DOHH2 (cell line): ENCODE results near the gene PPP2CA.
"Not testable (repeated sequence)": the region's sequence is repeated elsewhere in the genome, so short reads cannot be mapped to it uniquely, and the experiment has no call there.

ENCODE experiments used
- H3F3A ChIP-seq: fragments of 200-600 bp; sonication (generic), shearing (Covaris generic); 2 replicates; pipeline ENCODE4 v1.6.0; 2016; ENCODE audit warnings: antibody characterized with exemption, mild to moderate bottlenecking; ENCODE audit not compliant: control insufficient read depth, insufficient read depth
- H3K27ac ChIP-seq: fragments of 200-600 bp; sonication (generic); 2 replicates; pipeline ENCODE4 v1.5.1; 2014; ENCODE audit warnings: low read depth, mild to moderate bottlenecking, low read length, moderate library complexity
- H3K27me3 ChIP-seq: fragments of 200-600 bp; sonication (generic); 2 replicates; pipeline ENCODE4 v1.6.1; 2014; ENCODE audit warnings: mild to moderate bottlenecking, low read length, mixed read lengths; ENCODE audit not compliant: control insufficient read depth
- H3K36me3 ChIP-seq: fragments of 200-600 bp; sonication (generic); 2 replicates; pipeline ENCODE4 v1.6.1; 2014; ENCODE audit warnings: mild to moderate bottlenecking, low read length, moderate library complexity, mixed read lengths; ENCODE audit not compliant: control insufficient read depth
- H3K4me1 ChIP-seq: fragments of 200-600 bp; sonication (generic); 2 replicates; pipeline ENCODE4 v1.6.1; 2014; ENCODE audit warnings: mild to moderate bottlenecking, low read length, mixed read lengths; ENCODE audit not compliant: control insufficient read depth
- H3K4me2 ChIP-seq: fragments of 200-600 bp; sonication (generic); 2 replicates; pipeline ENCODE4 v1.6.0; 2014; ENCODE audit warnings: mild to moderate bottlenecking, low read length, moderate library complexity
- H3K4me3 ChIP-seq: fragments of 200-600 bp; sonication (generic); 2 replicates; pipeline ENCODE4 v1.5.1; 2014; ENCODE audit warnings: mild to moderate bottlenecking, low read length, mixed read lengths
- H3K79me2 ChIP-seq: fragments of 200-600 bp; sonication (generic); 2 replicates; pipeline ENCODE4 v1.6.1; 2014; ENCODE audit warnings: mild to moderate bottlenecking, low read length, mixed read lengths; ENCODE audit not compliant: control insufficient read depth
- H3K9me2 ChIP-seq: fragments of 200-600 bp; sonication (generic); replicated peaks from 2 replicates; pipeline ENCODE4 v1.6.1; 2014; ENCODE audit warnings: mild to moderate bottlenecking, low read length, mixed read lengths; ENCODE audit not compliant: control insufficient read depth
- H3K9me3 ChIP-seq: fragments of 200-600 bp; sonication (generic); 2 replicates; pipeline ENCODE4 v1.6.1; 2014; ENCODE audit warnings: antibody characterized with exemption, low read length, mixed read lengths; ENCODE audit not compliant: control insufficient read depth, insufficient read depth
- H4K20me1 ChIP-seq: fragments of 200-600 bp; sonication (generic); 2 replicates; pipeline ENCODE4 v1.6.0; 2014; ENCODE audit warnings: low read depth, mild to moderate bottlenecking, antibody characterized with exemption, low read length, moderate library complexity; ENCODE audit not compliant: control insufficient read depth, insufficient read depth
- CTCF ChIP-seq: fragments of 200-600 bp; sonication (generic); IDR thresholded peaks from one replicate; pipeline ENCODE4 v1.5.1; 2014; ENCODE audit warnings: antibody characterized with exemption, mild to moderate bottlenecking, low read depth, low read length; ENCODE audit not compliant: poor library complexity, severe bottlenecking
- EZH2phosphoT487 ChIP-seq: fragments of 200-600 bp; sonication (generic); IDR thresholded peaks from 2 replicates; pipeline ENCODE4 v1.6.1; 2017; ENCODE audit warnings: borderline replicate concordance, mild to moderate bottlenecking, antibody characterized with exemption, low read length, moderate library complexity, mixed read lengths

PPP2CA gene

DNA sequence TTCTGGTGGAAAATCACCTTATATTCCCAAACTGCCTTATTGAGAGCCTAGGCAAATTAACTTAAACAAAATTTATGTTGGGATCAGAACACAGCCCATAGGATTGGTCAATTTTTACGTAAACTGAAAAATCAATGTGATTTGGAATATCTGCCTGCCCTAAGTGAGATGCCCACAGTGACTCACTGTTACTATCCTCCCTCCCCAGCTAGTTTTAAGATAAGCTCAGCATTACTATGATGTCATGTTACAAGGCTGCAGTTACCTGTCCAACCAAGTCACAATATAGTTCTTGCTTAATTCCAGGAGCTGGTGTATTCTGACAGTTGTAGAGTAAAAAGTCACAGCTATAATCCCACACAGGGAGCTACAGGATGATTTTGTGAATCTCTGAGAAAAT is 72.2 kb downstream of the PPP2CA start:
- Histone ChIP-seq H3K27me3 (no peaks in the 10 kb centered on the region), H3K4me3 (no peak overlapping the region), H3K36me3 (peaks cover 89% of the 10 kb centered on the region), H4K20me1 (peaks cover 13% of the 10 kb centered on the region; the same call in 1 of the 2 replicates), H3K9me3 (no peaks in the 10 kb centered on the region), H3K9me2 (no peaks in the 10 kb centered on the region), H3K27ac (no peak overlapping the region), H3K4me2 (no peak overlapping the region), H3K79me2 (peaks cover 5% of the 10 kb centered on the region; the same call in 1 of the 2 replicates), H3K4me1 (no peaks in the 10 kb centered on the region), H3F3A (no peaks in the 10 kb centered on the region; the same call in 1 of the 2 replicates)
- TF ChIP-seq CTCF (no peak), EZH2phosphoT487 (no peak)

DNA sequence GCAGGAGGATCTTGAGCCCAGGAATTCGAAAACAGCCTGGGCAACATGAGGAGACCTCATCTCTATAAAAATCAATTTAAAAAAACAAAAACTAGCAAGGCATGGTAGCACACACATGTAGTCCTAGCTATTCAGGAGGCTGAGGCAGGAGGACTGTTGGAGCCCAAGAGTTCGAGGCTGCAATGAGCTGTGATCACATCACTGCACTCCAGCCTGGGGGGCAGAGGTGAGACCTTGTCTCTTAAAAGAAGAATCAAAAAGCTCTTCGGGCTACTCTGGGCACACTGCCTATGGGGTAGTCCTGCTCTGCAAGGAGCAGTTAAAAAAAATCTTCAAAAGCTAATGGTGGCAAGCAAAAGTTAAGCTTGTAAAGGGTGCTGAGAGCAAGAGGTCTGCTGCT is 72.6 kb downstream of the PPP2CA start:
- peaks cover 2% of the 10 kb centered on the region; the same call in 1 of the 2 replicates for H3F3A ChIP-seq
- no peaks in the 10 kb centered on the region for H3K9me3 ChIP-seq
- no peaks in the 10 kb centered on the region for H3K4me1 ChIP-seq
- no peak overlapping the region for H3K27ac ChIP-seq
- peaks cover 88% of the 10 kb centered on the region for H3K36me3 ChIP-seq
- no peak overlapping the region for H3K4me3 ChIP-seq
- peaks cover 14% of the 10 kb centered on the region; the same call in 1 of the 2 replicates for H4K20me1 ChIP-seq
- H3K27me3 ChIP-seq: no peaks in the 10 kb centered on the region
- no peak for TF ChIP-seq CTCF
- no peak for TF ChIP-seq EZH2phosphoT487
- no peaks in the 10 kb centered on the region for H3K9me2 ChIP-seq
- H3K79me2 ChIP-seq: peaks cover 7% of the 10 kb centered on the region; the same call in 1 of the 2 replicates
- H3K4me2 ChIP-seq: no peak overlapping the region

- H3K27ac ChIP-seq, H3K27me3 ChIP-seq, H3K4me2 ChIP-seq, H3K4me3 ChIP-seq, H3K9me3 ChIP-seq, H3F3A ChIP-seq, H3K9me2 ChIP-seq, H3K79me2 ChIP-seq, H3K4me1 ChIP-seq: not testable (repeated sequence)
- Histone ChIP-seq H3K36me3 (peaks cover 82% of the 10 kb centered on the region), H4K20me1 (peaks cover 15% of the 10 kb centered on the region; the same call in 1 of the 2 replicates)
Observed at GRCh38 chr5:134152173-134152832, 73.6 kb downstream of the PPP2CA start.

GRCh38 chr5:134151723-134152122 is 74.2 kb downstream of the PPP2CA start:
- no peaks in the 10 kb centered on the region for H3K4me1 ChIP-seq
- H3K4me3 ChIP-seq: no peak overlapping the region
- no peaks in the 10 kb centered on the region for H3K9me2 ChIP-seq
- TF ChIP-seq EZH2phosphoT487: no peak
- TF ChIP-seq CTCF: no peak
- peaks cover 15% of the 10 kb centered on the region; the same call in 1 of the 2 replicates for H4K20me1 ChIP-seq
- H3K36me3 ChIP-seq: peaks cover 82% of the 10 kb centered on the region
- H3K4me2 ChIP-seq: no peak overlapping the region
- no peaks in the 10 kb centered on the region for H3K27me3 ChIP-seq
- H3K79me2 ChIP-seq: peaks cover 8% of the 10 kb centered on the region; the same call in 1 of the 2 replicates
- H3K27ac ChIP-seq: no peak overlapping the region
- no peaks in the 10 kb centered on the region for H3K9me3 ChIP-seq
- peaks cover 4% of the 10 kb centered on the region; the same call in 1 of the 2 replicates for H3F3A ChIP-seq
